SK-N-SH (cell line): ENCODE measurements around the gene COL9A3. TPM values are rescaled to one million over a fixed set of nuclear protein-coding genes. Genes with fewer than 3 reads are reported as not detected.

ENCODE experiments used
- CTCF ChIA-PET: fragments of 300-600, 350-600 bp; formaldehyde crosslinking; extraction: SDS; loops from one replicate; lab custom pipeline; 2021; lab: Yijun Ruan, JAX
- POLR2A ChIA-PET: fragments of 350-600 bp; sonication (Branson Sonifier 250); formaldehyde crosslinking; extraction: SDS; loops from one replicate; lab custom pipeline; 2020; ENCODE audit warnings: antibody characterized with exemption, inconsistent platforms; lab: Yijun Ruan, JAX
- DNase-seq: peaks from one replicate; pipeline ENCODE4 v3.0.0; 2012
- H2AFZ ChIP-seq: fragments of 200-600 bp; sonication (generic); 2 replicates; pipeline ENCODE4 v1.8.1; 2016; ENCODE audit warnings: antibody characterized with exemption, mild to moderate bottlenecking, low read depth
- H3F3A ChIP-seq: fragments of 200-600 bp; sonication (generic); replicated peaks from 2 replicates; pipeline ENCODE3; 2016; ENCODE audit warnings: antibody characterized with exemption, mild to moderate bottlenecking; ENCODE audit not compliant: insufficient read depth
- H3K27ac ChIP-seq, 2 experiments: fragments of 200-500 bp in 1 of 2; fragments of 200-600 bp in 1 of 2; sonication (Bioruptor generic) in 1 of 2; sonication (generic), shearing (Covaris generic) in 1 of 2; 2 replicates each; pipeline versions ENCODE4 v1.5.1 to v1.6.1; 2014 to 2016; ENCODE audit warnings: low read depth in 2 of 2, inconsistent platforms in 1 of 2, low read length in 1 of 2, mild to moderate bottlenecking in 1 of 2, mixed read lengths in 1 of 2
- H3K27me3 ChIP-seq: fragments of 200-600 bp; sonication (generic), shearing (Covaris generic); 2 replicates; pipeline ENCODE4 v1.6.1; 2016; ENCODE audit warnings: mixed run types; ENCODE audit not compliant: insufficient read depth
- H3K36me3 ChIP-seq, 2 experiments: fragments of 200-500 bp in 1 of 2; fragments of 200-600 bp in 1 of 2; sonication (Bioruptor generic) in 1 of 2; sonication (generic) in 1 of 2; replicated peaks in 1 of 2; 2 replicates each; pipeline versions ENCODE3 to v1.5.1; 2014 to 2016; ENCODE audit warnings: low read length in 1 of 2, mild to moderate bottlenecking in 1 of 2; ENCODE audit not compliant: insufficient read depth in 2 of 2, control insufficient read depth in 1 of 2
- H3K4me1 ChIP-seq, 2 experiments: fragments of 200-500 bp in 1 of 2; fragments of 200-600 bp in 1 of 2; sonication (Bioruptor generic) in 1 of 2; sonication (generic), shearing (Covaris generic) in 1 of 2; 2 replicates each; pipeline versions ENCODE4 v1.5.1 to v1.6.1; 2014 to 2016; ENCODE audit warnings: low read depth in 1 of 2, low read length in 1 of 2, mixed run types in 1 of 2; ENCODE audit not compliant: insufficient read depth in 2 of 2, control insufficient read depth in 1 of 2
- H3K4me2 ChIP-seq: fragments of 200-600 bp; sonication (generic), shearing (Covaris generic); 2 replicates; pipeline ENCODE4 v1.6.1; 2017; ENCODE audit warnings: mixed run types
- H3K4me3 ChIP-seq, 2 experiments: fragments of 200-500 bp in 1 of 2; fragments of 200-600 bp in 1 of 2; sonication (Bioruptor generic) in 1 of 2; sonication (generic), shearing (Covaris generic) in 1 of 2; 2 replicates each; pipeline versions ENCODE4 v1.5.1 to v1.8.1; 2014 to 2016; ENCODE audit warnings: low read depth in 2 of 2, inconsistent platforms in 1 of 2, low read length in 1 of 2, mild to moderate bottlenecking in 1 of 2, mixed read lengths in 1 of 2, moderate library complexity in 1 of 2
- H3K79me2 ChIP-seq: fragments of 200-600 bp; sonication (generic); 2 replicates; pipeline ENCODE4 v1.8.1; 2017; ENCODE audit warnings: mild to moderate bottlenecking; ENCODE audit not compliant: insufficient read depth
- H3K9ac ChIP-seq: fragments of 200-600 bp; sonication (generic); 2 replicates; pipeline ENCODE4 v1.6.1; 2017; ENCODE audit warnings: mixed run types
- H3K9me2 ChIP-seq: fragments of 200-600 bp; sonication (generic); 2 replicates; pipeline ENCODE4 v1.6.1; 2017; ENCODE audit warnings: mixed run types
- H3K9me3 ChIP-seq: fragments of 200-600 bp; sonication (generic); 2 replicates; pipeline ENCODE4 v1.6.1; 2017; ENCODE audit warnings: mixed run types, mild to moderate bottlenecking, moderate library complexity
- H4K20me1 ChIP-seq: fragments of 200-600 bp; sonication (generic); 2 replicates; pipeline ENCODE4 v1.6.1; 2017; ENCODE audit warnings: mild to moderate bottlenecking, mixed run types; ENCODE audit not compliant: insufficient read depth
- EZH2phosphoT487 ChIP-seq: fragments of 200-600 bp; sonication (generic); IDR thresholded peaks from 2 replicates; pipeline ENCODE4 v1.6.1; 2017; ENCODE audit warnings: low read depth, mixed run types, mild to moderate bottlenecking, antibody characterized with exemption, moderate library complexity, borderline replicate concordance
- GABPA ChIP-seq: IDR thresholded peaks from 2 replicates; pipeline ENCODE4 v1.4.0; 2012; ENCODE audit warnings: low read depth, mild to moderate bottlenecking
- GATA2 ChIP-seq: sonication (generic); formaldehyde crosslinking; IDR thresholded peaks from 2 replicates; pipeline ENCODE4 v1.5.0; 2020; ENCODE audit warnings: mild to moderate bottlenecking, missing genetic modification reagents
- MEF2A ChIP-seq: IDR thresholded peaks from 2 replicates; pipeline ENCODE4 v1.4.0; 2012; ENCODE audit warnings: low read depth, borderline replicate concordance
- NFIC ChIP-seq: IDR thresholded peaks from 2 replicates; pipeline ENCODE4 v1.4.0; 2012; ENCODE audit warnings: borderline replicate concordance
- RFX5 ChIP-seq: IDR thresholded peaks from 2 replicates; pipeline ENCODE4 v1.6.1; 2012; ENCODE audit warnings: mild to moderate bottlenecking, improper control_type of control experiment, low read length
- RXRA ChIP-seq: IDR thresholded peaks from 2 replicates; pipeline ENCODE4 v1.4.0; 2012; ENCODE audit warnings: low read depth, mild to moderate bottlenecking, borderline replicate concordance
- SIN3A ChIP-seq: IDR thresholded peaks from 2 replicates; pipeline ENCODE4 v1.6.1; 2012; ENCODE audit warnings: low read depth, mild to moderate bottlenecking, low read length, moderate library complexity, borderline replicate concordance
- SMC3 ChIP-seq: IDR thresholded peaks from 2 replicates; pipeline ENCODE4 v1.6.1; 2012; ENCODE audit warnings: low read depth, low read length, improper control_type of control experiment
- TAF1 ChIP-seq: IDR thresholded peaks from 2 replicates; pipeline ENCODE4 v1.6.1; 2012; ENCODE audit warnings: low read depth, mild to moderate bottlenecking, low read length, moderate library complexity, borderline replicate concordance
- TCF12 ChIP-seq: IDR thresholded peaks from 2 replicates; pipeline ENCODE4 v1.4.0; 2012
- TEAD4 ChIP-seq: IDR thresholded peaks from 2 replicates; pipeline ENCODE4 v1.4.0; 2012; ENCODE audit warnings: mild to moderate bottlenecking, borderline replicate concordance; ENCODE audit not compliant: insufficient read depth
- USF1 ChIP-seq: IDR thresholded peaks from 2 replicates; pipeline ENCODE4 v1.4.0; 2012; ENCODE audit warnings: low read depth, borderline replicate concordance
- USF2 ChIP-seq: fragments of 150-350 bp; IDR thresholded peaks from 2 replicates; pipeline ENCODE4 v1.6.1; 2017; ENCODE audit warnings: antibody characterized with exemption, low read length, low read depth, borderline replicate concordance
- YY1 ChIP-seq: IDR thresholded peaks from 2 replicates; pipeline ENCODE4 v1.4.0; 2012; ENCODE audit warnings: low read depth, mild to moderate bottlenecking
- WGBS: methylation state at CpG from one replicate; pipeline ENCODE4 v1.1.6; 2017; ENCODE audit warnings: low lambda C conversion rate; 5-methylcytosine and 5-hydroxymethylcytosine counted together
- polyA plus RNA-seq, 3 experiments: library from polyadenylated mRNA; depleted of rRNA; stranded (reverse); fragments of >200 nt; gene quantifications; 2 replicates each; pipeline ENCODE4 v1.2.3, GENCODE V29; 2012
- TF ChIP-seq, protein P1 (sequence below): fragments of 200-600 bp; sonication (generic); IDR thresholded peaks from 2 replicates; pipeline ENCODE4 v1.6.1; 2017; ENCODE audit warnings: antibody characterized with exemption, mild to moderate bottlenecking, moderate library complexity
- TF ChIP-seq, protein P2 (sequence below): IDR thresholded peaks from 2 replicates; pipeline ENCODE4 v1.4.0; 2012; ENCODE audit warnings: low read depth, borderline replicate concordance
- TF ChIP-seq, protein P3 (sequence below): IDR thresholded peaks from 2 replicates; pipeline ENCODE4 v1.6.1; 2012; ENCODE audit warnings: mild to moderate bottlenecking, low read depth, low read length, moderate library complexity

COL9A3 gene
- polyA plus RNA-seq, 1 of the 3 experiments (the other 2 are of a cell fraction): 2.5 TPM

GRCh38 chr20:62844182-62844581 lies 27.3 kb downstream of the COL9A3 start:
- no peak overlapping the region for H3K4me3 ChIP-seq
- H3K9me3 ChIP-seq: no peaks in the 10 kb centered on the region
- no peaks in the 10 kb centered on the region for H3F3A ChIP-seq
- no peak overlapping the region for H3K27ac ChIP-seq
- TF ChIP-seq TCF12: no peak
- TF ChIP-seq NFIC: no peak
- TF ChIP-seq SIN3A: no peak
- no peak for TF ChIP-seq RFX5
- no peak for TF ChIP-seq RXRA
- no peak for TF ChIP-seq GABPA
- no peak for TF ChIP-seq TAF1
- no peak for TF ChIP-seq USF1
- no peak for TF ChIP-seq MEF2A
- no peak for TF ChIP-seq YY1
- TF ChIP-seq, protein P1, sequence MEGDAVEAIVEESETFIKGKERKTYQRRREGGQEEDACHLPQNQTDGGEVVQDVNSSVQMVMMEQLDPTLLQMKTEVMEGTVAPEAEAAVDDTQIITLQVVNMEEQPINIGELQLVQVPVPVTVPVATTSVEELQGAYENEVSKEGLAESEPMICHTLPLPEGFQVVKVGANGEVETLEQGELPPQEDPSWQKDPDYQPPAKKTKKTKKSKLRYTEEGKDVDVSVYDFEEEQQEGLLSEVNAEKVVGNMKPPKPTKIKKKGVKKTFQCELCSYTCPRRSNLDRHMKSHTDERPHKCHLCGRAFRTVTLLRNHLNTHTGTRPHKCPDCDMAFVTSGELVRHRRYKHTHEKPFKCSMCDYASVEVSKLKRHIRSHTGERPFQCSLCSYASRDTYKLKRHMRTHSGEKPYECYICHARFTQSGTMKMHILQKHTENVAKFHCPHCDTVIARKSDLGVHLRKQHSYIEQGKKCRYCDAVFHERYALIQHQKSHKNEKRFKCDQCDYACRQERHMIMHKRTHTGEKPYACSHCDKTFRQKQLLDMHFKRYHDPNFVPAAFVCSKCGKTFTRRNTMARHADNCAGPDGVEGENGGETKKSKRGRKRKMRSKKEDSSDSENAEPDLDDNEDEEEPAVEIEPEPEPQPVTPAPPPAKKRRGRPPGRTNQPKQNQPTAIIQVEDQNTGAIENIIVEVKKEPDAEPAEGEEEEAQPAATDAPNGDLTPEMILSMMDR: no peak
- TF ChIP-seq, protein P2, sequence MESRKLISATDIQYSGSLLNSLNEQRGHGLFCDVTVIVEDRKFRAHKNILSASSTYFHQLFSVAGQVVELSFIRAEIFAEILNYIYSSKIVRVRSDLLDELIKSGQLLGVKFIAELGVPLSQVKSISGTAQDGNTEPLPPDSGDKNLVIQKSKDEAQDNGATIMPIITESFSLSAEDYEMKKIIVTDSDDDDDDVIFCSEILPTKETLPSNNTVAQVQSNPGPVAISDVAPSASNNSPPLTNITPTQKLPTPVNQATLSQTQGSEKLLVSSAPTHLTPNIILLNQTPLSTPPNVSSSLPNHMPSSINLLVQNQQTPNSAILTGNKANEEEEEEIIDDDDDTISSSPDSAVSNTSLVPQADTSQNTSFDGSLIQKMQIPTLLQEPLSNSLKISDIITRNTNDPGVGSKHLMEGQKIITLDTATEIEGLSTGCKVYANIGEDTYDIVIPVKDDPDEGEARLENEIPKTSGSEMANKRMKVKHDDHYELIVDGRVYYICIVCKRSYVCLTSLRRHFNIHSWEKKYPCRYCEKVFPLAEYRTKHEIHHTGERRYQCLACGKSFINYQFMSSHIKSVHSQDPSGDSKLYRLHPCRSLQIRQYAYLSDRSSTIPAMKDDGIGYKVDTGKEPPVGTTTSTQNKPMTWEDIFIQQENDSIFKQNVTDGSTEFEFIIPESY: no peak
- no peak for TF ChIP-seq GATA2
- no peak for TF ChIP-seq EZH2phosphoT487
- TF ChIP-seq, protein P3, sequence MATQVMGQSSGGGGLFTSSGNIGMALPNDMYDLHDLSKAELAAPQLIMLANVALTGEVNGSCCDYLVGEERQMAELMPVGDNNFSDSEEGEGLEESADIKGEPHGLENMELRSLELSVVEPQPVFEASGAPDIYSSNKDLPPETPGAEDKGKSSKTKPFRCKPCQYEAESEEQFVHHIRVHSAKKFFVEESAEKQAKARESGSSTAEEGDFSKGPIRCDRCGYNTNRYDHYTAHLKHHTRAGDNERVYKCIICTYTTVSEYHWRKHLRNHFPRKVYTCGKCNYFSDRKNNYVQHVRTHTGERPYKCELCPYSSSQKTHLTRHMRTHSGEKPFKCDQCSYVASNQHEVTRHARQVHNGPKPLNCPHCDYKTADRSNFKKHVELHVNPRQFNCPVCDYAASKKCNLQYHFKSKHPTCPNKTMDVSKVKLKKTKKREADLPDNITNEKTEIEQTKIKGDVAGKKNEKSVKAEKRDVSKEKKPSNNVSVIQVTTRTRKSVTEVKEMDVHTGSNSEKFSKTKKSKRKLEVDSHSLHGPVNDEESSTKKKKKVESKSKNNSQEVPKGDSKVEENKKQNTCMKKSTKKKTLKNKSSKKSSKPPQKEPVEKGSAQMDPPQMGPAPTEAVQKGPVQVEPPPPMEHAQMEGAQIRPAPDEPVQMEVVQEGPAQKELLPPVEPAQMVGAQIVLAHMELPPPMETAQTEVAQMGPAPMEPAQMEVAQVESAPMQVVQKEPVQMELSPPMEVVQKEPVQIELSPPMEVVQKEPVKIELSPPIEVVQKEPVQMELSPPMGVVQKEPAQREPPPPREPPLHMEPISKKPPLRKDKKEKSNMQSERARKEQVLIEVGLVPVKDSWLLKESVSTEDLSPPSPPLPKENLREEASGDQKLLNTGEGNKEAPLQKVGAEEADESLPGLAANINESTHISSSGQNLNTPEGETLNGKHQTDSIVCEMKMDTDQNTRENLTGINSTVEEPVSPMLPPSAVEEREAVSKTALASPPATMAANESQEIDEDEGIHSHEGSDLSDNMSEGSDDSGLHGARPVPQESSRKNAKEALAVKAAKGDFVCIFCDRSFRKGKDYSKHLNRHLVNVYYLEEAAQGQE: no peak
- no peak for TF ChIP-seq USF2
- no peak for TF ChIP-seq TEAD4
- no peak for TF ChIP-seq SMC3
- no peak overlapping the region for H2AFZ ChIP-seq
- H3K4me2 ChIP-seq: no peak overlapping the region
- no peaks in the 10 kb centered on the region; a peak in 1 of 4 replicates for H3K4me1 ChIP-seq
- DNase-seq: no peak
- ChIA-PET POLR2A (interaction anchor here (0.8 kb wide), 1 partner anchor 10 kb away, joined by 3 read pairs; no protein-coding TSS in a partner anchor), CTCF (interaction anchor here (1.2 kb wide), 1 partner anchor 8 kb away, joined by 3 read pairs; no protein-coding TSS in a partner anchor)
- peaks cover 11 to 27% of the 10 kb centered on the region in 2 experiments for H3K36me3 ChIP-seq
- H3K79me2 ChIP-seq: no peaks in the 10 kb centered on the region
- H3K9ac ChIP-seq: no peak overlapping the region
- no peaks in the 10 kb centered on the region for H3K9me2 ChIP-seq
- no peaks in the 10 kb centered on the region for H3K27me3 ChIP-seq
- 96% methylated on average over 7 of the region's 7 CpGs for WGBS
- H4K20me1 ChIP-seq: no peaks in the 10 kb centered on the region
